GM12874 (cell line): ENCODE measurements around the gene HNRNPA2B1.

Experiments used
- CTCF ChIP-seq: IDR thresholded peaks from 2 replicates; pipeline ENCODE4 v1.5.1; 2011; ENCODE audit warnings: low read depth, mild to moderate bottlenecking, control low read depth, low read length, moderate library complexity; ENCODE audit not compliant: insufficient read depth

The HNRNPA2B1 gene

GRCh38 chr7:26151650-26151952 lies 48.9 kb downstream of the HNRNPA2B1 start:
- no peak for TF ChIP-seq CTCF

GRCh38 chr7:26151096-26151495 lies 49.5 kb downstream of the HNRNPA2B1 start:
- TF ChIP-seq CTCF: no peak

DNA sequence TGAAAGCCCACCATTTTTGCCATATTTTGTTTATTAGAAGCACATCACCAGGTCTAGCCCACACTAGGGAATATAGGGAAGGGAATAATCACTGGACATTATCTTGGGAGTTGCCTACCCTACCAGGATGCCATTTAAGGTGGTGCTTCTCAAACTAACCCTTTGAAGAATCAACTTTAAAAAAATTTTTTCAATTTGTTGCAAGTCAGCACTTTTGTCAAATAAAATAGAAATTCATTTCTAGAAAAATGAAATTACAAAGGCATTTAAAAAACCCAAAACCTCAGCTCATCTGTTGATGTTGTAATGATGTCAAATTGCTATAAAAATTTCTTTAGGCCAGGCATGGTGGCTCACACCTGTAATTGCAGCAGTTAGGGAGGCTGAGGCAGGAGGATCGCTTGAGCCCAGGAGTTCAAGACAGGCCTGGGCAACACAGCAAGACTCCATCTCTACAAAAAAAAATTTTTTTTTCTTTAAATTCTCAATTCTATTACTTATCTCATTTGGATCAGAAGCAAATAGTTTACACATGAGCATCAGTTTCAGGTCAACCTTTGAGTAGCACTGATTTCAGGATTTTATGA lies 51.1 kb downstream of the HNRNPA2B1 start:
- TF ChIP-seq CTCF: no peak

DNA sequence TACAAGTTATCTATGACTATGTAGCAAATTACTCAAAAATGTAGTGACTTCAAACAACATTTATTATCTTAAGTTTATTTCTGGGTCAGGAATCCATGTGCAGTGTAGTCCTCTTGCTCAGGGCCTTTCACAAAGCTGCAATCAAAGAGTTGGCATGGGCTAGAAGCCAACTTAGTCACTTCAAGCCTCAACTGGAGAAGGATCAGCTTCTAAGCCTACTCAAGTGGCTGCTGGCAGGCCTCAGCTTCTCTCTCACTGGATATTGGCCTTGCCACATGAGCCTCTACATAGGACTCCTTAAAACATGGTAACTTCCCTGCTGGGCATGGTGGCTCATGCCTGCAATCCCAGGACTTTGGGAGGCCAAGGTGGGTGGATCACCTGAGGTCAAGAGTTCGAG lies 53.5 kb downstream of the HNRNPA2B1 start:
- no peak for TF ChIP-seq CTCF

DNA sequence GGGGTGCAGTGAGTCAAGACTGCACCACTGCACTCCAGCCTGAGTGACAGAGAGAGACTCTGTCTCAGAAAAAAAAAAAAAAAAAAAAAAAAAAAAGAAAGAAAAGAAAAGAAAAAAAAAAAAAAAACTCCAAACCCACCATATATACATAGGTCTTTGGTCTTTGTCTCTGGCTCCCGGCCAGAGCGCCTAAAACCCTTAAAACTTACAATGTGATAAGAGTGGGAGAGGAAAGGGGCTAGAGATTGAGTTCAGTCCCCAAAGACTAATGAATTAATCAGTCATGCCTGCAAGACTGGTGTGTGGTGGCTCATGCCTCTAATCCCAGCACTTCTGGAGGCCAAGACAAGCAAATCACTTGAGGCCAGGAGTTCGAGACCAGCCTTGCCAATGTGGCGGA lies 55.3 kb downstream of the HNRNPA2B1 start:
- TF ChIP-seq CTCF: no peak

- TF ChIP-seq CTCF: no peak
Measured at GRCh38 chr7:26144184-26145080, 56.1 kb downstream of the HNRNPA2B1 start.

- no peak for TF ChIP-seq CTCF
Measured at GRCh38 chr7:26143298-26144048, 57.1 kb downstream of the HNRNPA2B1 start.
